H9 (cell line): Measurements from ENCODE around the gene BCL7C. TPM values are rescaled to one million over a fixed set of nuclear protein-coding genes. Genes with fewer than 3 reads are reported as not detected.
A peak's percentile ranks its signal among the peaks of the same experiment; 100 is the strongest.

Source experiments
- DNase-seq: peaks from one replicate; pipeline ENCODE4 v3.0.0-alpha.2; 2017
- H2AFZ ChIP-seq: one replicate; pipeline ENCODE4 v1.6.1; 2013; ENCODE audit warnings: mild to moderate bottlenecking, low read length, control low read depth, moderate library complexity
- H2AK5ac ChIP-seq: 2 replicates; pipeline ENCODE4 v1.6.1; 2013; ENCODE audit warnings: low read length, control low read depth, mixed read lengths; ENCODE audit not compliant: insufficient read length
- H2BK120ac ChIP-seq: one replicate; pipeline ENCODE4 v1.6.1; 2013; ENCODE audit warnings: low read depth, mild to moderate bottlenecking, low read length, control low read depth, inconsistent platforms; ENCODE audit not compliant: poor library complexity, severe bottlenecking
- H2BK12ac ChIP-seq: 2 replicates; pipeline ENCODE4 v1.6.1; 2013; ENCODE audit warnings: low read length, control low read depth, mixed read lengths, low read depth; ENCODE audit not compliant: insufficient read length
- H2BK15ac ChIP-seq: 2 replicates; pipeline ENCODE4 v1.6.1; 2013; ENCODE audit warnings: low read depth, low read length, control low read depth
- H2BK20ac ChIP-seq: one replicate; pipeline ENCODE4 v1.6.1; 2013; ENCODE audit warnings: low read depth, mild to moderate bottlenecking, low read length, control low read depth, inconsistent platforms; ENCODE audit not compliant: poor library complexity, severe bottlenecking
- H2BK5ac ChIP-seq: 2 replicates; pipeline ENCODE4 v1.6.1; 2013; ENCODE audit warnings: low read length, control low read depth, mixed read lengths; ENCODE audit not compliant: insufficient read length
- H3K14ac ChIP-seq: 2 replicates; pipeline ENCODE4 v1.6.1; 2013; ENCODE audit warnings: low read length, control low read depth; ENCODE audit not compliant: insufficient read depth
- H3K18ac ChIP-seq: 2 replicates; pipeline ENCODE4 v1.6.1; 2013; ENCODE audit warnings: low read depth, mild to moderate bottlenecking, mixed read lengths, low read length, control low read depth; ENCODE audit not compliant: insufficient read length
- H3K23ac ChIP-seq: 2 replicates; pipeline ENCODE4 v1.6.1; 2013; ENCODE audit warnings: low read length, control low read depth, mixed read lengths, low read depth; ENCODE audit not compliant: insufficient read length
- H3K23me2 ChIP-seq: 2 replicates; pipeline ENCODE4 v1.6.1; 2013; ENCODE audit warnings: low read depth, mild to moderate bottlenecking, mixed read lengths, low read length, control low read depth; ENCODE audit not compliant: insufficient read length, poor library complexity, severe bottlenecking
- H3K27ac ChIP-seq: 2 replicates; pipeline ENCODE4 v1.5.1; 2013; ENCODE audit warnings: low read length, control low read depth, mixed read lengths, low read depth; ENCODE audit not compliant: insufficient read length
- H3K27me3 ChIP-seq: 2 replicates; pipeline ENCODE4 v1.6.1; 2013; ENCODE audit warnings: low read length, control low read depth, inconsistent platforms; ENCODE audit not compliant: insufficient read depth
- H3K4ac ChIP-seq: 2 replicates; pipeline ENCODE4 v1.6.1; 2013; ENCODE audit warnings: low read depth, mild to moderate bottlenecking, control low read depth, inconsistent platforms, low read length, moderate library complexity
- H3K4me1 ChIP-seq: 2 replicates; pipeline ENCODE4 v1.6.1; 2013; ENCODE audit warnings: low read length, control low read depth, inconsistent platforms; ENCODE audit not compliant: insufficient read depth
- H3K4me2 ChIP-seq: 2 replicates; pipeline ENCODE4 v1.6.1; 2013; ENCODE audit warnings: low read length, control low read depth, mixed read lengths; ENCODE audit not compliant: insufficient read length, insufficient read depth
- H3K56ac ChIP-seq: 2 replicates; pipeline ENCODE4 v1.6.1; 2013; ENCODE audit warnings: low read depth, mild to moderate bottlenecking, mixed read lengths, low read length, control low read depth; ENCODE audit not compliant: insufficient read length
- H3K79me1 ChIP-seq: 2 replicates; pipeline ENCODE4 v1.6.1; 2013; ENCODE audit warnings: low read depth, mild to moderate bottlenecking, moderate library complexity, low read length, control low read depth, inconsistent platforms; ENCODE audit not compliant: insufficient read depth, poor library complexity, severe bottlenecking
- H3K79me2 ChIP-seq: 2 replicates; pipeline ENCODE4 v1.6.1; 2013; ENCODE audit warnings: low read length, control low read depth, inconsistent platforms; ENCODE audit not compliant: insufficient read depth
- H3K9ac ChIP-seq: 2 replicates; pipeline ENCODE4 v1.6.1; 2013; ENCODE audit warnings: low read length, control low read depth, mixed read lengths; ENCODE audit not compliant: insufficient read length; ENCODE audit errors: extremely low read depth
- H3K9me3 ChIP-seq: one replicate; pipeline ENCODE4 v1.6.1; 2013; ENCODE audit warnings: low read depth, low read length, inconsistent platforms; ENCODE audit not compliant: control insufficient read depth
- H3T11ph ChIP-seq: one replicate; pipeline ENCODE4 v1.6.1; 2013; ENCODE audit warnings: mild to moderate bottlenecking, low read length, control low read depth, inconsistent platforms
- H4K20me1 ChIP-seq: one replicate; pipeline ENCODE4 v1.6.1; 2013; ENCODE audit not compliant: control insufficient read depth, insufficient read length, insufficient read depth
- H4K5ac ChIP-seq: 2 replicates; pipeline ENCODE4 v1.6.1; 2013; ENCODE audit warnings: low read depth, mild to moderate bottlenecking, mixed read lengths, low read length, control low read depth; ENCODE audit not compliant: insufficient read length
- H4K8ac ChIP-seq: replicated peaks from 2 replicates; pipeline ENCODE4 v1.6.1; 2013; ENCODE audit warnings: low read length, control low read depth, mixed read lengths, low read depth; ENCODE audit not compliant: insufficient read length
- H4K91ac ChIP-seq: 2 replicates; pipeline ENCODE4 v1.6.1; 2013; ENCODE audit warnings: low read depth, mild to moderate bottlenecking, moderate library complexity, mixed read lengths, low read length, control low read depth; ENCODE audit not compliant: insufficient read length
- H3K27ac Mint-ChIP-seq, 3 experiments: 2 replicates in 2 of 3; 3 replicates in 1 of 3; pipeline ENCODE4 v1.8.0; 2020 to 2021; ENCODE audit warnings: mixed read lengths in 3 of 3, mild to moderate bottlenecking in 1 of 3, moderate library complexity in 1 of 3
- H3K27me3 Mint-ChIP-seq: 2 replicates; pipeline ENCODE4 v1.8.0; 2021; ENCODE audit warnings: low read depth, mild to moderate bottlenecking, moderate library complexity, mixed read lengths
- H3K36me3 Mint-ChIP-seq, 3 experiments: 2 replicates in 2 of 3; 3 replicates in 1 of 3; pipeline ENCODE4 v1.8.0; 2020 to 2021; ENCODE audit warnings: low read depth in 3 of 3, mixed read lengths in 3 of 3; ENCODE audit not compliant: insufficient read depth in 1 of 3
- H3K4me1 Mint-ChIP-seq, 2 experiments: 2 replicates each; pipeline ENCODE4 v1.8.0; 2020; ENCODE audit warnings: mixed read lengths in 2 of 2
- H3K4me3 Mint-ChIP-seq, 2 experiments: 2 replicates in 1 of 2; 3 replicates in 1 of 2; pipeline ENCODE4 v1.8.0; 2020 to 2021; ENCODE audit warnings: mild to moderate bottlenecking in 2 of 2, mixed read lengths in 2 of 2, moderate library complexity in 1 of 2
- H3K9me3 Mint-ChIP-seq, 2 experiments: 2 replicates in 1 of 2; 3 replicates in 1 of 2; pipeline ENCODE4 v1.8.0; 2020; ENCODE audit warnings: mild to moderate bottlenecking in 2 of 2, mixed read lengths in 2 of 2, moderate library complexity in 1 of 2
- CTCF ChIP-seq: fragments of 200-600 bp; sonication (generic); conservative IDR thresholded peaks from 3 replicates; pipeline ENCODE4 v1.8.0; 2021; ENCODE audit warnings: antibody characterized with exemption, mild to moderate bottlenecking
- WGBS: extraction: QIAGEN DNeasy Blood & Tissue Kit; methylation state at CpG from one replicate; pipeline ENCODE4 v1.1.7; 2013; ENCODE audit warnings: missing lambda C conversion rate, low lambda C conversion rate, mixed read lengths; ENCODE audit not compliant: insufficient read length; ENCODE audit errors: extremely low coverage; 5-methylcytosine and 5-hydroxymethylcytosine counted together
- total RNA-seq: library from RNA; stranded (reverse); gene quantifications from 2 replicates; pipeline ENCODE4 v1.2.1, GENCODE V29; 2021

Gene BCL7C
- total RNA-seq, 1 experiment from 2014 or later = 18.3 TPM

- Histone ChIP-seq H3K79me1 (no peaks in the 10 kb centered on the region), H3K4me1 (no peaks in the 10 kb centered on the region; the same call in 1 of the 2 replicates), H3T11ph (no peak overlapping the region), H3K79me2 (no peaks in the 10 kb centered on the region), H2AFZ (no peak overlapping the region), H4K91ac (no peak overlapping the region), H3K4me2 (peak overlapping the region; percentile 26), H3K27ac (no peak overlapping the region), H2BK20ac (no peak overlapping the region), H4K8ac (no peak overlapping the region), H3K56ac (no peak overlapping the region), H3K9ac (no peak overlapping the region), H3K4ac (no peak overlapping the region), H3K23ac (no peak overlapping the region), H3K18ac (no peak overlapping the region), H3K9me3 (no peaks in the 10 kb centered on the region), H4K5ac (no peak overlapping the region), H2BK120ac (no peak overlapping the region), H3K23me2 (peaks cover 4% of the 10 kb centered on the region), H3K27me3 (no peaks in the 10 kb centered on the region), H3K14ac (0 out of 2 replicates have a peak overlapping the region, but pooled peaks have one; percentile 42), H2AK5ac (no peak overlapping the region), H2BK15ac (no peak overlapping the region), H2BK12ac (no peak overlapping the region), H2BK5ac (no peak overlapping the region), H4K20me1 (peaks cover 2% of the 10 kb centered on the region)
- WGBS = no CpG with 5 or more reads among the region's 99 CpGs
- Mint-ChIP-seq H3K4me1 (peaks cover 9 to 15% of the 10 kb centered on the region in 2 experiments), H3K9me3 (no peaks in the 10 kb centered on the region; a peak in 1 of 5 replicates), H3K27me3 (peaks cover 18% of the 10 kb centered on the region), H3K4me3 (peak overlapping the region; percentile 76 to 86), H3K27ac (peak overlapping the region in 1 of 3 experiments; percentile 74; a peak in 3 of 7 replicates), H3K36me3 (no peaks in the 10 kb centered on the region)
- TF ChIP-seq CTCF = no peak; the same call in 2 of the 3 replicates
- peak; percentile 67 for DNase-seq
Measured at GRCh38 chr16:30902029-30902972, 8.4 kb upstream of the BCL7C start.
